Measurements from ENCODE around the gene AKR1C8. TPM values are rescaled to one million over a fixed set of nuclear protein-coding genes. Genes with fewer than 3 reads are reported as not detected.
A peak's percentile ranks its signal among the peaks of the same experiment; 100 is the strongest.
"Not testable (repeated sequence)": the region's sequence is repeated elsewhere in the genome, so short reads cannot be mapped to it uniquely, and the experiment has no call there.

AKR1C8 gene
- total and polyA plus RNA-seq, 3 experiments from 2014 or later = 0.20 TPM; not detected in 2

DNA sequence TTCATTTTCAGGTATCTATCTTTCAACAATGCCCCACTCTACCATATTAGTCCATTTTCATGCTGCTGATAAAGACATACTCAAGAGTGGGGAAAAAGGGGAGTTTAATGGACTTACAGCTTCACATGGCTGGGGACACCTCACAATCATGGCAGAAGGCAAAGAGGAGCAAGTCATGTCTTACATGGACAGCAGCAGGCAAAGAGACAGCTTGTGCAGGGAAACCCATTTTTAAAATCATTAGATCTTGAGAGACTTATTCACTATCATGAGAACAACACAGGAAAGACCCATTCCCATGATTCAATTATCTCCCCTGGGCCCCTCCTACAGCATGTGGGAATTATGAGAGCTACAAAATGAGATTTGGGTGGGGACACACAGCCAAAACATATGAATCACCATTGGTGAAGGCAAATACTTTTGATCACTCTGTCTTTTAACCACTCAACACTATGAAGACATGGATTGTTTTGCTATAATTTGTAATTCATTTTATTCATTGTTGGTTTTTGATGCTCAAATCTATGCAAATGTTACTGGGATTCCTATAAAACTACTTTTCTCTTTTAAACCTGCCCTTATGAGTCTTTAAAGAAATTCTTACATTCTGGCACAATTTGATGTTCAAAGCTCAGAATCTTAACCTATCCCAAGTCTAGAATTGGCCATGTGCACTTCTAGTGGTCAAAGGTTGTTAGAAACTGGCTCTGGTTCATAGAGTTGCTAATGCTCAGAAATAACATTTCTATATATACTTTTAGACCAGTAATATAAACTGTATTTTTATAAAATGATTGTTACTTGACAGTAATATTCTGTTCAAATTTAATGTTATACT lies 27.0 kb upstream of the AKR1C8 start:
- Histone ChIP-seq H3K9me3 (ENCODE audit: low read length) (no peaks in the 10 kb centered on the region), H3K4me1 (ENCODE audit: insufficient read depth, low read length) (no peaks in the 10 kb centered on the region), H3K27me3 (ENCODE audit: insufficient read depth, low read length, poor library complexity, severe bottlenecking) (no peaks in the 10 kb centered on the region), H3K36me3 (ENCODE audit: insufficient read depth, low read length) (no peaks in the 10 kb centered on the region), H3K4me3 (ENCODE audit: low read length) (no peak overlapping the region), H3K27ac (ENCODE audit: low read depth, low read length) (no peak overlapping the region)
- POLR2A ChIA-PET = no interaction called here
- Mint-ChIP-seq H3K27ac (no peak overlapping the region), H3K36me3 (peaks cover 0 to 22% (median 0%) of the 10 kb centered on the region in 3 donors), H3K9me3 (peaks cover 0 to 5% (median 3%) of the 10 kb centered on the region in 5 donors), H3K4me3 (no peak overlapping the region), H3K4me1 (no peaks in the 10 kb centered on the region), H3K27me3 (peaks cover 2 to 4% of the 10 kb centered on the region in 2 donors)
- CTCF ChIA-PET = interaction anchor here (0.6 kb wide), 1 partner anchor 782 kb away, joined by 3 read pairs; no protein-coding TSS in a partner anchor
- DNase-seq = no peak

DNA sequence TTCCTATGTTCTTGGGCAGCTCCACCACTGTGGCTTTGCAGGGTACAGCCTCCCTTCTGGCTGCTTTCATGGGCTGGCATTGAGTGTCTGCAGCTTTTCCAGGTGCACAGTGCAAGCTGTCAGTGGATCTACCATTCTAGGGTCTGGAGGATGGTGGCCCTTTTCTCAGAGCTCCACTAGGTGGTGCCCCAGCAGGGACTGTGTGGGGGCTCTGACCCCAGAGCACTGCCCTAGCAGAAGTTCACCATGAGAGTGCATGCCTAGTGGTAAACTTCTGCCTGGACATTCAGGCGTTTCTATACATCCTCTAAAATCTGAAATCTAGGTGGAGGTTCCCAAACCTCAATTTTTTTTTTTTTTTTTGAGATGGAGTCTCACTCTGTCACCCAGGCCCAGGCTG lies 25.3 kb upstream of the AKR1C8 start:
- CTCF ChIA-PET; H3K4me1 Mint-ChIP-seq; H3K4me3 ChIP-seq (ENCODE audit: low read length): not testable (repeated sequence)

DNA sequence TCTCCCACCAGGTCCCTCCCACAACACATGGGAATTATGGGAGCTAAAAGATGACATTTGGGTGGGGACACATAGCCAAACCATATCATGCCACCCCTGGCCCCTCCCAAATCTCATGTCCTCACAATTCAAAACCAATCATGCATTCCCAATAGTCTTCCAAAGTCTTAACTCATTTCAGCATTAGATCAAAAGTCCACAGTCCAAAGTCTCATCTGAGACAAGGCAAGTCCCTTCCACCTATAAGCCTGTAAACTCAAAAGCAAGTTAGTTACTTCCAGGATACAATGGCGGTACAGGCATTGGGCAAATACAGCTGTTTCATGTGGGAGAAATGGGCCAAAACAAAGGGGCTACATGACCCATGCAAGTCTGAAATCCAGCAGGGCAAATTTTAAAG lies 24.8 kb upstream of the AKR1C8 start:
- H3K4me3 ChIP-seq (ENCODE audit: low read length); H3K9me3 Mint-ChIP-seq; POLR2A ChIA-PET; H3K4me1 ChIP-seq (ENCODE audit: insufficient read depth, low read length); H3K9me3 ChIP-seq (ENCODE audit: low read length); H3K36me3 ChIP-seq (ENCODE audit: insufficient read depth, low read length); H3K27me3 ChIP-seq (ENCODE audit: insufficient read depth, low read length, poor library complexity, severe bottlenecking); DNase-seq; H3K4me3 Mint-ChIP-seq; H3K27ac Mint-ChIP-seq; H3K27ac ChIP-seq (ENCODE audit: low read depth, low read length); H3K27me3 Mint-ChIP-seq; H3K4me1 Mint-ChIP-seq; CTCF ChIA-PET: not testable (repeated sequence)
- H3K36me3 Mint-ChIP-seq = peaks cover 0 to 16% (median 0%) of the 10 kb centered on the region in 3 donors

More for the DNA sequence above, 25.3 kb upstream of the AKR1C8 start:
- POLR2A ChIA-PET; H3K4me1 ChIP-seq (ENCODE audit: insufficient read depth, low read length); H3K27me3 ChIP-seq (ENCODE audit: insufficient read depth, low read length, poor library complexity, severe bottlenecking); H3K27ac ChIP-seq (ENCODE audit: low read depth, low read length); H3K4me3 Mint-ChIP-seq; H3K36me3 ChIP-seq (ENCODE audit: insufficient read depth, low read length); H3K9me3 ChIP-seq (ENCODE audit: low read length); H3K27me3 Mint-ChIP-seq; H3K9me3 Mint-ChIP-seq; DNase-seq; H3K27ac Mint-ChIP-seq: not testable (repeated sequence)
- H3K36me3 Mint-ChIP-seq = peaks cover 0 to 18% (median 0%) of the 10 kb centered on the region in 3 donors

DNA sequence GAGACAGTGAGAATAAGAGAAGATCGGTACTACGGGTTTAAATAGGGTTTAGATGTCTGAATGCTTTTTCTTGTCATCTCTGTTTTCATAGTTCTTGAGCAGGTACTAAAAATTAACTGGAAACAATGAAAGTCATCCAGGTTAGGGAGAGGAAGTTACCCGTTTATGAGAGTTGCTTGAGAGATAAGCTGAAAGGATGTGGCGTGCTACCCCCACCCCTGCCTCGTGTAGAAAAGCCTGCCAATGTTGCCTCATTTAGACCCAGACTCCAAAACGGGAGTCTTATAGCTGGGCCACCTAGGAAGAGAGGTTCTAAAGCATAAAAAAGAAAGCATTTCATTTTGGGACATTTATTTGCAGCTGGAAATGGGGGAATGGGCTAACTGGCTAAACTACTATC lies 21.8 kb upstream of the AKR1C8 start:
- no peak for DNase-seq
- no peaks in the 10 kb centered on the region for H3K36me3 ChIP-seq (ENCODE audit: insufficient read depth, low read length)
- ChIA-PET CTCF (no interaction called here), POLR2A (no interaction called here)
- peaks cover 4 to 6% of the 10 kb centered on the region in 2 donors for H3K27me3 Mint-ChIP-seq
- H3K27ac ChIP-seq (ENCODE audit: low read depth, low read length) = no peak overlapping the region
- no peak overlapping the region for H3K27ac Mint-ChIP-seq
- peaks cover 9 to 18% (median 10%) of the 10 kb centered on the region in 5 donors for H3K9me3 Mint-ChIP-seq
- no peak overlapping the region for H3K4me3 ChIP-seq (ENCODE audit: low read length)
- no peaks in the 10 kb centered on the region for H3K4me1 ChIP-seq (ENCODE audit: insufficient read depth, low read length)
- peaks cover 0 to 16% (median 0%) of the 10 kb centered on the region in 3 donors for H3K36me3 Mint-ChIP-seq
- H3K4me1 Mint-ChIP-seq = no peaks in the 10 kb centered on the region
- H3K4me3 Mint-ChIP-seq = no peak overlapping the region
- no peaks in the 10 kb centered on the region for H3K27me3 ChIP-seq (ENCODE audit: insufficient read depth, low read length, poor library complexity, severe bottlenecking)
- H3K9me3 ChIP-seq (ENCODE audit: low read length) = no peaks in the 10 kb centered on the region

DNA sequence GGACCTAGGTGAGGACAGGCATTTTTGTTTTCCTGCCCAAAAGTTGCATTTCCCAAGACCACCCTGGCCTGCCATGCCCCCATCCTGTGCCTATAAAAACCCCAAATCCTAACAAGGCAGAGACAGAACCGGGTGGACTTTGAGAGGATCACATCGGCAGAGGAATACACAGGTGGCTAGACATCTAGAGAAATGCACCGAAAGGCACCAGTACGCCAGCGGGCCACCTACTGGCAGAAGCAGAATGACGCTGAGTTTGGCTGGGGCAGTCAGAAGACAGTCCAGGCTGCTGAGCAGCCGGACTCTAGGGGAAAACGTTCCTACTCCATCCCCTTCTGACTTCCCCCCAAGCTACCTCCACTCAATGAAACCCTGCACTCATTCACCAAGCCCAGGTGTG lies 14.4 kb upstream of the AKR1C8 start:
- H3K4me1 ChIP-seq (ENCODE audit: insufficient read depth, low read length) = no peaks in the 10 kb centered on the region
- POLR2A ChIA-PET = no interaction called here
- peaks cover 9 to 19% (median 10%) of the 10 kb centered on the region in 5 donors for H3K9me3 Mint-ChIP-seq
- H3K36me3 Mint-ChIP-seq = peaks cover 0 to 5% (median 0%) of the 10 kb centered on the region in 3 donors
- CTCF ChIA-PET = no interaction called here
- no peaks in the 10 kb centered on the region for H3K27me3 ChIP-seq (ENCODE audit: insufficient read depth, low read length, poor library complexity, severe bottlenecking)
- no peak overlapping the region for H3K4me3 ChIP-seq (ENCODE audit: low read length)
- H3K36me3 ChIP-seq (ENCODE audit: insufficient read depth, low read length) = no peaks in the 10 kb centered on the region
- no peak overlapping the region for H3K27ac ChIP-seq (ENCODE audit: low read depth, low read length)
- no peaks in the 10 kb centered on the region for H3K9me3 ChIP-seq (ENCODE audit: low read length)
- H3K27ac Mint-ChIP-seq = no peak overlapping the region
- H3K4me1 Mint-ChIP-seq = no peaks in the 10 kb centered on the region
- peaks cover 0 to 4% of the 10 kb centered on the region in 2 donors for H3K27me3 Mint-ChIP-seq
- H3K4me3 Mint-ChIP-seq = peak overlapping the region in 1 of 7 donors; percentile 33
- no peak for DNase-seq

DNA sequence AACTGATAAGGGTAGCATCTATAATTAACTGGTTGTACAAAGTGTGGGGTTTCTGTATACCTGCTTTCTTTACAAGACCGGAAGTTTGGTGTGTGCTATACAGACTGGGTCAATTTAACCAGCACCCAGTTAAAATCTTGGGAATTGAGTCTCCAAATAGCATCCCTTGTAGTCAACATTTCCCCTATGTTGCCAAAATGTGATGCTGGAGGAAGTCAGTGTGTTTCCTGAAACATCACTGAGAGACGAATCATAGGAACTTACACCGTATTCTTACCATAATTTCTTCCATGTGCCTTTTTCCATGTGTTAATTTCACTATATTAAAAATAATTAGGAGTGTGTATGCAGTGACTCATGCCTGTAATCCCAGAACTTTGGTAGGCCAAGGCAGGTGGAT lies 13.4 kb upstream of the AKR1C8 start:
- H3K4me1 ChIP-seq (ENCODE audit: insufficient read depth, low read length) = no peaks in the 10 kb centered on the region
- no peaks in the 10 kb centered on the region for H3K9me3 ChIP-seq (ENCODE audit: low read length)
- no peak overlapping the region for H3K27ac ChIP-seq (ENCODE audit: low read depth, low read length)
- H3K9me3 Mint-ChIP-seq = peaks cover 2 to 16% (median 6%) of the 10 kb centered on the region in 5 donors
- DNase-seq = no peak
- H3K27me3 Mint-ChIP-seq = peaks cover 0 to 4% of the 10 kb centered on the region in 2 donors
- no peaks in the 10 kb centered on the region for H3K36me3 ChIP-seq (ENCODE audit: insufficient read depth, low read length)
- ChIA-PET CTCF (no interaction called here), POLR2A (no interaction called here)
- H3K27ac Mint-ChIP-seq = no peak overlapping the region
- peaks cover 0 to 5% (median 0%) of the 10 kb centered on the region in 3 donors for H3K36me3 Mint-ChIP-seq
- H3K27me3 ChIP-seq (ENCODE audit: insufficient read depth, low read length, poor library complexity, severe bottlenecking) = no peaks in the 10 kb centered on the region
- H3K4me3 Mint-ChIP-seq = no peak overlapping the region
- H3K4me3 ChIP-seq (ENCODE audit: low read length) = no peak overlapping the region
- no peaks in the 10 kb centered on the region for H3K4me1 Mint-ChIP-seq

DNA sequence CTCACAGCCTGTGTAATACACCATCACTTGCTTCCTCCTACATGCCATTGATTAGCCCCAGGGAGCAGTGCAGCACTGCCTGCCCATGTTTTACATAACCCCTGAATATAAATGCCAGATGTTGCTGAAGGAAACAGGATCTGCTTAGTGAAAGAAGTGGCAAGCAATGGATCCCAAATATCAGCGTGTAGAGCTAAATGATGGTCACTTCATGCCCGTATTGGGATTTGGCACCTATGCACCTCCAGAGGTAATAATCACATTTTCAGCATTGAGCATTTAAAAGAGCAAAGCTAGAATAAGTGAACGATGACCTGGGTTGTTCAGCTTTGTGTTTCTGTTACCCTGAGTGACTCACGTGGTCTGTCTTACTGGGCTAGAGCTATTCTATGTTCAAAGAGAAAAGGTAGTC lies 11.8 kb upstream of the AKR1C8 start, which contains the start of gene AKR1C4:
Gene AKR1C4 (plus strand): TSS at position 136 of the 412 bp plus-strand sequence. CDS start 31 bp downstream, at position 167.
- Histone ChIP-seq H3K4me1 (ENCODE audit: insufficient read depth, low read length) (no peaks in the 10 kb centered on the region), H3K36me3 (ENCODE audit: insufficient read depth, low read length) (no peaks in the 10 kb centered on the region), H3K9me3 (ENCODE audit: low read length) (no peaks in the 10 kb centered on the region), H3K4me3 (ENCODE audit: low read length) (no peak within 1 kb of the TSS), H3K27ac (ENCODE audit: low read depth, low read length) (no peak within 1 kb of the TSS), H3K27me3 (ENCODE audit: insufficient read depth, low read length, poor library complexity, severe bottlenecking) (no peaks in the 10 kb centered on the region)
- ChIA-PET CTCF (no interaction called here), POLR2A (no interaction called here)
- Mint-ChIP-seq H3K4me3 (no peak within 1 kb of the TSS), H3K4me1 (no peaks in the 10 kb centered on the region), H3K27ac (no peak within 1 kb of the TSS), H3K9me3 (peaks cover 0 to 4% (median 0%) of the 10 kb centered on the region in 5 donors), H3K36me3 (no peaks in the 10 kb centered on the region), H3K27me3 (peaks cover 0 to 4% of the 10 kb centered on the region in 2 donors)
- DNase-seq = no peak

DNA sequence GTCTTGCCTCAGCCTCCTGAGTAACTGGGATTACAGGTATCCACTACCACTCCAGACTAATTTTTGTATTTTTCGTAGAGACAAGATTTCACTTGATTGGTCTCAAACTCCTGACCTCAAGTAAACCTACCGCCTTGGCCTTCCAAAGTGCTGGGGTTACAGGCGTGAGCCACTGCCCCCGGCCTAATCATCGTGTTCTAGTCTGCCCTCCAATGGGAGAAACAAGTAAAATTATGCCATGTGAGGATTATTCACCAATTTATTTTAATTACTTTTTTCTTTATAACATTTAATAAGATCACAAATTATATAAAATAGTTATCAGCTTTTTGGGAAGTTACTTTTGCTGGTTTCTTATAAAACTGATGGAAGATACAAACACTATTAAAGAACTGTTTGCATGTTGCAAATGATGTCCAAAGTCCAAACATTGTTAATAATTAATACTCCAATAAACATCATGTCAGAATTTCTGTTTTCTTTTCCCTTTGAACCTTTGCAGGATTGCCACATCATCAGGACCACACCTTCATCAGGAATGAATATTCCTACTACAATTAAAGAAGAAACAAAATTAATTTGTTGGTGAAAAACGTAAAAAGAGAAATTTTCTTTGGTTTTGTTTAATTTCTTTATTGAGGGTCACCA lies 10.9 kb upstream of the AKR1C8 start:
- POLR2A ChIA-PET = no interaction called here
- DNase-seq = no peak
- Mint-ChIP-seq H3K27ac (no peak overlapping the region), H3K9me3 (peaks cover 0 to 1% (median 0%) of the 10 kb centered on the region in 5 donors), H3K4me3 (no peak overlapping the region), H3K4me1 (no peaks in the 10 kb centered on the region), H3K36me3 (no peaks in the 10 kb centered on the region), H3K27me3 (peaks cover 0 to 4% of the 10 kb centered on the region in 2 donors)
- Histone ChIP-seq H3K4me3 (ENCODE audit: low read length) (no peak overlapping the region), H3K27ac (ENCODE audit: low read depth, low read length) (no peak overlapping the region), H3K4me1 (ENCODE audit: insufficient read depth, low read length) (no peaks in the 10 kb centered on the region), H3K36me3 (ENCODE audit: insufficient read depth, low read length) (no peaks in the 10 kb centered on the region), H3K27me3 (ENCODE audit: insufficient read depth, low read length, poor library complexity, severe bottlenecking) (no peaks in the 10 kb centered on the region), H3K9me3 (ENCODE audit: low read length) (no peaks in the 10 kb centered on the region)
- CTCF ChIA-PET = no interaction called here

All from CD8-positive, alpha-beta memory T cell (primary cell).